GM12892 (cell line): ENCODE measurements around the gene RAB36.

Experiments
- POLR2AphosphoS5 ChIP-seq: IDR thresholded peaks from 2 replicates; pipeline ENCODE4 v1.6.1; 2011; ENCODE audit warnings: low read depth, low read length, control low read depth
- TAF1 ChIP-seq: IDR thresholded peaks from 2 replicates; pipeline ENCODE4 v1.6.1; 2011; ENCODE audit warnings: low read depth, mild to moderate bottlenecking, control low read depth, low read length, borderline replicate concordance

GRCh38 chr22:23114721-23115020 is 30.6 kb upstream of the RAB36 start:
- no peak for TF ChIP-seq TAF1
- TF ChIP-seq POLR2AphosphoS5 = no peak
